CD14-positive monocyte (primary cell): Measurements from ENCODE around the gene ARID4B. TPM values are rescaled to one million over a fixed set of nuclear protein-coding genes. Genes with fewer than 3 reads are reported as not detected.

Source experiments
- DNase-seq, 3 donors: peaks; one replicate each; pipeline ENCODE4 v3.0.0-alpha.2; 2011 to 2022
- H2AFZ ChIP-seq: 2 replicates; pipeline ENCODE4 v1.6.0; 2012; ENCODE audit warnings: mild to moderate bottlenecking, low read depth, low read length, inconsistent platforms; ENCODE audit not compliant: insufficient read depth, poor library complexity, severe bottlenecking
- H3K27ac ChIP-seq, 2 donors: 1 replicate in 1 of 2; 2 replicates in 1 of 2; pipeline ENCODE4 v1.5.1; 2012 to 2013; ENCODE audit warnings: low read length in 2 of 2, control low read depth in 1 of 2, inconsistent platforms in 1 of 2, low read depth in 1 of 2, mild to moderate bottlenecking in 1 of 2
- H3K27me3 ChIP-seq, 2 donors: one replicate each; pipeline versions ENCODE4 v1.6.0 to v1.6.1; 2011 to 2013; ENCODE audit warnings: low read length in 2 of 2; ENCODE audit not compliant: control insufficient read depth in 2 of 2, insufficient read depth in 2 of 2
- H3K36me3 ChIP-seq, 2 donors: replicated peaks in 1 of 2; 1 replicate in 1 of 2; 2 replicates in 1 of 2; pipeline versions ENCODE4 v1.5.1 to v1.6.1; 2012 to 2013; ENCODE audit warnings: low read length in 2 of 2, control low read depth in 1 of 2, inconsistent platforms in 1 of 2, mild to moderate bottlenecking in 1 of 2; ENCODE audit not compliant: insufficient read depth in 2 of 2, control insufficient read depth in 1 of 2
- H3K4me1 ChIP-seq, 2 donors: 1 replicate in 1 of 2; 2 replicates in 1 of 2; pipeline versions ENCODE4 v1.5.1 to v1.6.1; 2012 to 2013; ENCODE audit warnings: low read length in 2 of 2, control low read depth in 1 of 2, inconsistent platforms in 1 of 2, mild to moderate bottlenecking in 1 of 2, moderate library complexity in 1 of 2; ENCODE audit not compliant: insufficient read depth in 2 of 2, control insufficient read depth in 1 of 2
- H3K4me2 ChIP-seq: replicated peaks from 2 replicates; pipeline ENCODE3; 2012; ENCODE audit warnings: low read length, moderate library complexity, mild to moderate bottlenecking; ENCODE audit not compliant: poor library complexity, severe bottlenecking; ENCODE audit errors: extremely low read depth
- H3K4me3 ChIP-seq, 3 experiments: fragments of 200-600 bp in 1 of 3; sonication (generic) in 1 of 3; replicated peaks in 1 of 3; 1 replicate in 2 of 3; 2 replicates in 1 of 3; pipeline ENCODE4 v1.5.1; 2011 to 2013; ENCODE audit warnings: low read length in 3 of 3, mild to moderate bottlenecking in 3 of 3, control low read depth in 2 of 3, low read depth in 2 of 3, inconsistent platforms in 1 of 3, moderate library complexity in 1 of 3
- H3K79me2 ChIP-seq: 2 replicates; pipeline ENCODE4 v1.6.0; 2012; ENCODE audit warnings: mild to moderate bottlenecking, control low read depth, inconsistent platforms, low read length, moderate library complexity; ENCODE audit not compliant: insufficient read depth
- H3K9ac ChIP-seq: 2 replicates; pipeline ENCODE4 v1.6.0; 2017; ENCODE audit warnings: low read length, mild to moderate bottlenecking; ENCODE audit not compliant: insufficient read depth, poor library complexity, severe bottlenecking
- H3K9me3 ChIP-seq, 2 donors: replicated peaks in 1 of 2; 1 replicate in 1 of 2; 2 replicates in 1 of 2; pipeline versions ENCODE4 v1.5.1 to v1.6.1; 2012 to 2013; ENCODE audit warnings: low read length in 2 of 2, control low read depth in 1 of 2; ENCODE audit not compliant: control insufficient read depth in 1 of 2, insufficient read depth in 1 of 2
- H4K20me1 ChIP-seq: 2 replicates; pipeline ENCODE4 v1.6.0; 2012; ENCODE audit warnings: mild to moderate bottlenecking, low read length, control low read depth, moderate library complexity; ENCODE audit not compliant: insufficient read depth
- H3K27ac Mint-ChIP-seq, 7 donors: one replicate each; pipeline ENCODE4 v1.8.0; 2020; ENCODE audit warnings: mild to moderate bottlenecking in 7 of 7, mixed read lengths in 7 of 7, moderate library complexity in 6 of 7, inconsistent platforms in 2 of 7
- H3K27me3 Mint-ChIP-seq, 3 donors: one replicate each; pipeline ENCODE4 v1.8.0; 2021 to 2022; ENCODE audit warnings: low read depth in 3 of 3, mild to moderate bottlenecking in 3 of 3, mixed read lengths in 3 of 3, moderate library complexity in 3 of 3, inconsistent platforms in 1 of 3
- H3K36me3 Mint-ChIP-seq, 2 donors: one replicate each; pipeline ENCODE4 v1.8.0; 2020; ENCODE audit warnings: mixed read lengths in 2 of 2, inconsistent platforms in 1 of 2, mild to moderate bottlenecking in 1 of 2
- H3K4me1 Mint-ChIP-seq: one replicate; pipeline ENCODE4 v1.8.0; 2020; ENCODE audit warnings: mild to moderate bottlenecking, mixed read lengths
- H3K4me3 Mint-ChIP-seq, 2 donors: one replicate each; pipeline ENCODE4 v1.8.0; 2020; ENCODE audit warnings: mild to moderate bottlenecking in 2 of 2, mixed read lengths in 2 of 2, moderate library complexity in 1 of 2
- H3K9me3 Mint-ChIP-seq, 7 donors: one replicate each; pipeline ENCODE4 v1.8.0; 2020 to 2022; ENCODE audit warnings: mixed read lengths in 7 of 7, mild to moderate bottlenecking in 6 of 7, moderate library complexity in 6 of 7, inconsistent platforms in 2 of 7
- CTCF ChIP-seq: fragments of 200-600 bp; IDR thresholded peaks from one replicate; pipeline ENCODE4 v1.8.0; 2022; ENCODE audit warnings: antibody characterized with exemption, mild to moderate bottlenecking
- WGBS: methylation state at CpG from one replicate; pipeline ENCODE4 v1.1.5; 2013; ENCODE audit warnings: missing lambda C conversion rate; ENCODE audit not compliant: insufficient coverage; 5-methylcytosine and 5-hydroxymethylcytosine counted together
- intact Hi-C, 2 donors: fragments of 100-400 bp; cut with micrococcal nuclease; formaldehyde crosslinking; loops; one replicate each; pipeline versions ENCODE4 v1.15.0 to v1.15.1; 2023
- polyA plus RNA-seq, 3 donors: library from polyadenylated mRNA; depleted of rRNA in 1 of 3; unstranded in 2 of 3; stranded (reverse) in 1 of 3; fragments of 300-500 nt in 2 of 3; fragments of >200 nt in 1 of 3; fragmentation: Illumina TruSeq in 2 of 3; gene quantifications; 1 replicate in 2 of 3; 2 replicates in 1 of 3; pipeline ENCODE4 v1.2.3, GENCODE V29; 2012 to 2021

The ARID4B gene
- polyA plus RNA-seq, 3 donors: 9.3 to 15.4 (median 11.1) TPM

- Histone ChIP-seq H3K4me2 (no peak overlapping the region), H3K4me3 (no peak overlapping the region), H3K27ac (no peak overlapping the region), H3K36me3 (peaks cover 3 to 15% of the 10 kb centered on the region in 2 donors), H3K4me1 (peaks cover 0 to 9% of the 10 kb centered on the region in 2 donors), H4K20me1 (peaks cover 89% of the 10 kb centered on the region), H3K9ac (no peak overlapping the region), H2AFZ (no peak overlapping the region), H3K9me3 (no peaks in the 10 kb centered on the region), H3K27me3 (no peaks in the 10 kb centered on the region), H3K79me2 (peaks cover 84% of the 10 kb centered on the region)
- H3K27me3 Mint-ChIP-seq: no peaks in the 10 kb centered on the region
- no peak for TF ChIP-seq CTCF
- 92% methylated on average over 2 of the region's 7 CpGs for WGBS
- H3K36me3 Mint-ChIP-seq: peaks cover 2 to 17% of the 10 kb centered on the region in 2 donors
- intact Hi-C loops: no loop called here
- no peak overlapping the region for H3K4me3 Mint-ChIP-seq
- H3K9me3 Mint-ChIP-seq: no peaks in the 10 kb centered on the region
- peaks cover 22% of the 10 kb centered on the region for H3K4me1 Mint-ChIP-seq
- DNase-seq: no peak
- H3K27ac Mint-ChIP-seq: peak overlapping the region in 3 of 7 donors; percentile 12 to 56 (median 52)
Measured at GRCh38 chr1:235307158-235308124, 20.5 kb downstream of the ARID4B start.

GRCh38 chr1:235304549-235305451 lies 23.2 kb downstream of the ARID4B start:
- Histone ChIP-seq H4K20me1 (peaks cover 89% of the 10 kb centered on the region), H2AFZ (no peak overlapping the region), H3K4me2 (no peak overlapping the region), H3K9me3 (no peaks in the 10 kb centered on the region), H3K27ac (peak overlapping the region in 1 of 2 donors; percentile 45), H3K4me3 (no peak overlapping the region), H3K79me2 (peaks cover 86% of the 10 kb centered on the region), H3K9ac (no peak overlapping the region), H3K4me1 (peaks cover 0 to 9% of the 10 kb centered on the region in 2 donors), H3K36me3 (no peaks in the 10 kb centered on the region), H3K27me3 (no peaks in the 10 kb centered on the region)
- intact Hi-C loops: no loop called here
- WGBS: no CpG with 5 or more reads among the region's 6 CpGs
- TF ChIP-seq CTCF: no peak
- Mint-ChIP-seq H3K9me3 (no peaks in the 10 kb centered on the region), H3K27ac (peak overlapping the region in 6 of 7 donors; percentile 65 to 91 (median 80)), H3K36me3 (peaks cover 2% of the 10 kb centered on the region in 2 donors), H3K4me3 (no peak overlapping the region), H3K27me3 (no peaks in the 10 kb centered on the region), H3K4me1 (peaks cover 28% of the 10 kb centered on the region)
- DNase-seq: peak; percentile 21 to 32 (median 21)
